GM12891 (cell line): ENCODE data around the gene COMMD4.
"Not testable (repeated sequence)": the region's sequence is repeated elsewhere in the genome, so short reads cannot be mapped to it uniquely, and the experiment has no call there.

Experiments used
- POLR2A ChIP-seq: IDR thresholded peaks from 2 replicates; pipeline ENCODE4 v1.6.1; 2011; ENCODE audit warnings: low read depth, low read length, control low read depth
- POLR2AphosphoS5 ChIP-seq: IDR thresholded peaks from 2 replicates; pipeline ENCODE4 v1.6.1; 2011; ENCODE audit warnings: low read depth, low read length, control low read depth

- TF ChIP-seq POLR2AphosphoS5, POLR2A: not testable (repeated sequence)
These were observed 8.1 kb downstream of the COMMD4 start for GRCh38 chr15:75343953-75344352.
